Measurements from ENCODE around the gene ABHD15. TPM values are rescaled to one million over a fixed set of nuclear protein-coding genes. Genes with fewer than 3 reads are reported as not detected.
A peak's percentile ranks its signal among the peaks of the same experiment; 100 is the strongest.

The ABHD15 gene
- total RNA-seq, 4 donors from 2014 or later = 19.0 to 41.2 (median 32.2) TPM

DNA sequence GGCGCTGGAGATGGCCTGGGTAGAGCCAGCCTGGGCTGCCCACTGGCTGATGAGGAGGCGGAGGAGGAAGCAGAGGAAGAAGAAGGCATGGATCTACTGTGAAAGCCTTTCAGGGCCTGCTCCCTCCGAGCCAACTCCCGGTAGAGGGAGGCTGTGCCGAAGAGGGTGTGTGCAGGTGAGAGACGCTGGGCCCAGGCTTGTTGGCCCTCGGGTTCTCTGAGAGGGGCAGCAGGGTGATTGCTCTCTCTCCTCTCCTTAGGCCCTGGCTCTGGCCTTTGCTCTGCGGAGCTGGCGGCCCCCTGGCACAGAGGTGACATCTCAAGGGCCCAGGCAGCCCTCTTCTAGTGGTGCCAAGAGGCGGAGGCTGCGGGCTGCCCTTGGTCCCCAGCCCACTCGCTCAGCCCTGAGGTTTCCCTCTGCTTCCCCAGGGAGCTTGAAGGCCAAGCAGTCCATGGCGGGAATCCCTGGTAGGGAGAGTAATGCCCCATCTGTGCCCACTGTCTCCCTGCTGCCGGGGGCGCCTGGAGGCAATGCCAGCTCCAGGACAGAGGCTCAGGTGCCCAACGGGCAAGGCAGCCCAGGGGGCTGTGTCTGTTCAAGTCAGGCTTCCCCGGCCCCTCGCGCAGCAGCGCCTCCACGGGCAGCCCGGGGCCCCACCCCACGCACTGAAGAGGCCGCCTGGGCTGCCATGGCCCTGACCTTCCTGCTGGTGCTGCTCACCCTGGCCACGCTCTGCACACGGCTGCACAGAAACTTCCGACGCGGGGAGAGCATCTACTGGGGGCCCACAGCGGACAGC lies 5.2 kb upstream of the ABHD15 start:
- TF ChIP-seq POLR2A (IDR thresholded peaks at IDR 0.05) = no peak
- TF ChIP-seq, protein P1, sequence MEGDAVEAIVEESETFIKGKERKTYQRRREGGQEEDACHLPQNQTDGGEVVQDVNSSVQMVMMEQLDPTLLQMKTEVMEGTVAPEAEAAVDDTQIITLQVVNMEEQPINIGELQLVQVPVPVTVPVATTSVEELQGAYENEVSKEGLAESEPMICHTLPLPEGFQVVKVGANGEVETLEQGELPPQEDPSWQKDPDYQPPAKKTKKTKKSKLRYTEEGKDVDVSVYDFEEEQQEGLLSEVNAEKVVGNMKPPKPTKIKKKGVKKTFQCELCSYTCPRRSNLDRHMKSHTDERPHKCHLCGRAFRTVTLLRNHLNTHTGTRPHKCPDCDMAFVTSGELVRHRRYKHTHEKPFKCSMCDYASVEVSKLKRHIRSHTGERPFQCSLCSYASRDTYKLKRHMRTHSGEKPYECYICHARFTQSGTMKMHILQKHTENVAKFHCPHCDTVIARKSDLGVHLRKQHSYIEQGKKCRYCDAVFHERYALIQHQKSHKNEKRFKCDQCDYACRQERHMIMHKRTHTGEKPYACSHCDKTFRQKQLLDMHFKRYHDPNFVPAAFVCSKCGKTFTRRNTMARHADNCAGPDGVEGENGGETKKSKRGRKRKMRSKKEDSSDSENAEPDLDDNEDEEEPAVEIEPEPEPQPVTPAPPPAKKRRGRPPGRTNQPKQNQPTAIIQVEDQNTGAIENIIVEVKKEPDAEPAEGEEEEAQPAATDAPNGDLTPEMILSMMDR (IDR thresholded peaks at IDR 0.05) = no peak
- Histone ChIP-seq H3K27me3 (no peaks in the 10 kb centered on the region), H3K4me1 (peaks cover 3 to 46% (median 16%) of the 10 kb centered on the region in 4 donors), H3K27ac (peak overlapping the region in 2 of 4 donors; percentile 48 to 71), H3K9me3 (no peaks in the 10 kb centered on the region), H3K4me3 (peak overlapping the region; percentile 23 to 43 (median 41)), H3K36me3 (peaks cover 0 to 35% (median 0%) of the 10 kb centered on the region in 3 donors)
- DNase-seq = peak; percentile 15 to 49 (median 49)

DNA sequence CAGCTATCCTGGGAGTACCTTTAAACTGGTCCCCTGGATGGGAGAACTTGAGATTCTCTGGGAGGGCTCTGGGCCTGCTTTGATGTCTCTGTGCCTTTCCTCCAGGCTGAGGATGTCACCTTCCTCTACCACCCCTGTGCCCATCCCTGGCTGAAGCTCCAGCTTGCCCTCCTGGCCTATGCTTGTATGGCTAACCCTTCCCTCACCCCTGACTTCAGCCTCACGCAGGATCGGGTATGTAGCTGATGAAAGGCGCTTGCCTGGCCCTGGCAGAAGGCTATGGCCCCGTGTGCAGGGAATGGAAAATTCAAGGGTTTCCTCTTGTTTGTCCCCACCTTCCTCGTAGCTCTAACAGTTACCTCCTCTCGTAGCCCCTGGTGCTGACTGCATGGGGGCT lies 4.6 kb upstream of the ABHD15 start:
- Histone ChIP-seq H3K9me3 (no peaks in the 10 kb centered on the region), H3K4me3 (no peak overlapping the region), H3K27ac (peak overlapping the region in 1 of 4 donors; percentile 71), H3K27me3 (no peaks in the 10 kb centered on the region), H3K4me1 (peaks cover 3 to 46% (median 16%) of the 10 kb centered on the region in 4 donors), H3K36me3 (peaks cover 0 to 29% (median 0%) of the 10 kb centered on the region in 3 donors)
- TF ChIP-seq, protein P1 (IDR thresholded peaks at IDR 0.05) = no peak
- TF ChIP-seq POLR2A (IDR thresholded peaks at IDR 0.05) = no peak
- peak; percentile 9 to 40 (median 32) for DNase-seq

DNA sequence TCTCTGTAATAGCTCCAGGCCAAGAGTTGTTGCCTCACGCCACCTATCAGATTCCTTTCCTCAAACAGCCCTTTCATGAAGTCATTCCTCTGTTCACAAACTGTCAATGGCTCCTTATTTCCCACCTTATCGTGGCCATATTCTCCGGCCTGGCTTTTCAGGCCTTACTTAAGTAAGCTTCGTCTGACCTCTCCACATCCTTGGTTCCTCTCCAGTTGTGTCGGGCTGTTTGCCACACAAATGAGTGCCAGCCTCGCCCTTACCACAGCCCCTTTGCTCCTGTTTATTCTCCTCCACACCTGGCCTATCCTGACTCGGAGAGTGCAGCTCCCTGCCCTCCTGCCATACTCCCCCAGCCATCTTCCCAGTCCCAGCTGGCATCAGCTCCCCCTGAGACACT lies 3.7 kb upstream of the ABHD15 start:
- no peaks in the 10 kb centered on the region for H3K27me3 ChIP-seq
- H3K27ac ChIP-seq = no peak overlapping the region
- peaks cover 3 to 50% (median 15%) of the 10 kb centered on the region in 4 donors for H3K4me1 ChIP-seq
- peak; percentile 14 to 43 (median 39) for DNase-seq
- H3K36me3 ChIP-seq = peaks cover 0 to 19% (median 0%) of the 10 kb centered on the region in 3 donors
- TF ChIP-seq, protein P1 (IDR thresholded peaks at IDR 0.05) = no peak
- TF ChIP-seq POLR2A (IDR thresholded peaks at IDR 0.05) = no peak
- no peak overlapping the region for H3K4me3 ChIP-seq
- no peaks in the 10 kb centered on the region for H3K9me3 ChIP-seq

DNA sequence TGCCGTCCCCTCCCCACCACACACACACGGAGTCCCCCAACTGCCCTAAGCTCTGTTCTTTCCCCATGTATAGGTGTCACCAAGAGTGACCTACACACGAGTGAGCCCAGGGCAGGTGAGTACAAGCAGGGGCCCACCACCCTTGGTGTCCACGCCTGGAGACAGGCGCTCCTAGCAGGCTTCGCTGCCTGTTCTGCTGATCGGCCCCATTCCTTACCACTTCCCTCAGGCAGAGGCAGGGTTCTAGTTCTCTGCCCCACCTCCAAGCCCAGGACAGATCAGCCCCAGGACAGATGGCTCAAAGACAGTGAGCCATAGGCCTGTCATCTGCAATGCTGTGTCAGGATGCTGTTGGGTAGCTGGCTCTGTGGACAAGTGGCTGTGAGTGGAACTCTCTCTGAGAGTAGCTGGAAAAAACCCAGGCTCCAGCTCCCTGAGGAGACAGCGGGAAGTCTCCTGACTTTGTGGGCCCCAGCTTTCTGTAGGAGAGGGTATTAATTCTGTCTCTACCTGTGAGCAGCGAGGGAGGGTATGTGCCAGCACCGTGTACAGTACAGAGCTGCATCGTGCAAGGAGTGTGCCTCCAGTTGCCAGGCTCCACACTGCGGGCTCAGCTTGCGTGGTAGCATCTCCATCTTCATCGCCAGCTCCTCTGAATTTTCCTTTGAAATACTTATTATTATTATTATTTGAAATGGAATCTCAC lies 2.6 kb upstream of the ABHD15 start:
- Histone ChIP-seq H3K9me3 (no peaks in the 10 kb centered on the region), H3K27me3 (no peaks in the 10 kb centered on the region), H3K27ac (peak overlapping the region; percentile 90 to 94 (median 94)), H3K4me1 (peaks cover 1 to 47% (median 16%) of the 10 kb centered on the region in 4 donors), H3K36me3 (peaks cover 0 to 9% (median 0%) of the 10 kb centered on the region in 3 donors), H3K4me3 (peak overlapping the region; percentile 66 to 74 (median 69))
- no peak for TF ChIP-seq POLR2A (IDR thresholded peaks at IDR 0.05)
- TF ChIP-seq, protein P1 (IDR thresholded peaks at IDR 0.05) = no peak
- peak in 2 of 3 donors; percentile 13 to 43 for DNase-seq

DNA sequence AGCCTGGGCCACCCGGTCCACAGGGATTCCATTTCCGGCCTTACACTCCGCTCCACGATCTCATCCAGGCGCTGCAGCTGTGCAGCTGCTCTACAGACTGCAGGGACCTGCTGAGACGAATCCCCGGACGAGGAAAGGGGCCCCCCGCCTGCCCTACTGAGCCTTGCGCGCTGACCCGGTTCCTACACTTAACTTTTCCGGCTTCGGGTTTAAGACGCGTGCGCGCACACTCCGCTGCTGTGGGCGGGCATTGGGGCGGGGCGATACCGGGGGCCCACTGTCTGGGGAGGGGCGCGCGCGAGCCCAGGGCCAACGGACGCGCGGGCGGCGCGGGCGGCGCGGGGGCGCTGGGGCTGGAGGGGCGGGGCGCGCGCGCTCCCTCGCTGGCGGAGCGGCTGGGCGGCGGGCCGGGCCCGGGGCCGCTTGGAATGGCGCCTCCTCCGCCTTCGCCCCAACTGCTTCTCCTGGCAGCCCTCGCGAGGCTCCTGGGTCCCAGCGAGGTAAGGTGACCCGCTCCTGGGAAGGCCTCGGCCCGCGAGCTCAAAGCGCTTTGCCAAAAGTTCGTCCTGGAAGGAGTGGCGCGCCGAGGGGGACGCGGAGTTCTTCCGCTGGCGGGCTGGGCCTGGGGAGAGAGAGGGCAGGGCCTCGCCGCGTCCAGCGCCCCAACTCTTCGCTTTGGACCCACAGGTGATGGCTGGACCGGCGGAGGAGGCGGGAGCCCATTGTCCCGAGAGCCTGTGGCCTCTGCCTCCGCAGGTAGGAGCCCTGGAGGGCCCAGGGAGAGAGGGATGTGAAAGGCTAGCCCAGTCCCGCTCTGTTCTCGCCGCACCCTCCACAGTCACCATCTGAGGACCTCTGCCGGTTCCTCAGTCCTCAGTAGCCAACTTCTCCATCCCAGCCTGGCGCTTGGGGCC lies 1.8 kb upstream of the ABHD15 start, which contains the start of gene TP53I13:
Gene TP53I13 (plus strand): TSS at position 371 of the 914 bp plus-strand sequence. CDS start 58 bp downstream, at position 429.
- Histone ChIP-seq H3K36me3 (peaks cover 0 to 1% (median 0%) of the 10 kb centered on the region in 3 donors), H3K4me3 (peak within 1 kb of the TSS; percentile 66 to 74 (median 69)), H3K9me3 (no peaks in the 10 kb centered on the region), H3K4me1 (peaks cover 0 to 43% (median 20%) of the 10 kb centered on the region in 4 donors), H3K27ac (peak within 1 kb of the TSS; percentile 90 to 94 (median 94)), H3K27me3 (no peaks in the 10 kb centered on the region)
- TF ChIP-seq POLR2A (IDR thresholded peaks at IDR 0.05) = peak; percentile 65 to 88
- TF ChIP-seq, protein P1 (IDR thresholded peaks at IDR 0.05) = no peak
- DNase-seq = peak; percentile 94 to 98 (median 97)

Data from Peyer's patch (tissue), 4 donors.